GM21737 (cell line): ENCODE results near the gene ACAD11.
A peak's percentile ranks its signal among the peaks of the same experiment; 100 is the strongest.
"Not testable (repeated sequence)": the region's sequence is repeated elsewhere in the genome, so short reads cannot be mapped to it uniquely, and the experiment has no call there.

Experiments
- ATAC-seq: cut with Tn5 transposase; IDR thresholded peaks from one replicate; pipeline ENCODE4 v1.9.1; 2021; ENCODE audit warnings: mild to moderate bottlenecking, moderate library complexity; ENCODE audit not compliant: unreplicated experiment

ACAD11 gene

GRCh38 chr3:132556036-132556386, 103.6 kb downstream of the ACAD11 start:
- not testable (repeated sequence) for ATAC-seq

- ATAC-seq, result no peak
Measured at GRCh38 chr3:132555306-132556035, 104.1 kb downstream of the ACAD11 start.

GRCh38 chr3:132554437-132554836, 105.2 kb downstream of the ACAD11 start:
- no peak for ATAC-seq

GRCh38 chr3:132553826-132554225, 105.8 kb downstream of the ACAD11 start:
- ATAC-seq, result no peak

- no peak for ATAC-seq
Measured at GRCh38 chr3:132550579-132551305, 108.9 kb downstream of the ACAD11 start.

GRCh38 chr3:132549890-132550578, 109.6 kb downstream of the ACAD11 start:
- peak; percentile 77 for ATAC-seq

- ATAC-seq, result no peak
Measured at GRCh38 chr3:132549169-132549568, 110.4 kb downstream of the ACAD11 start.

- ATAC-seq, result no peak
Measured at GRCh38 chr3:132545471-132545870, 114.1 kb downstream of the ACAD11 start.

GRCh38 chr3:132544130-132544529, 115.5 kb downstream of the ACAD11 start:
- ATAC-seq, result no peak

GRCh38 chr3:132543011-132543739, 116.4 kb downstream of the ACAD11 start:
- no peak for ATAC-seq

- ATAC-seq, result no peak
Measured at GRCh38 chr3:132542577-132542976, 117.0 kb downstream of the ACAD11 start.

GRCh38 chr3:132539681-132540080, 119.9 kb downstream of the ACAD11 start:
- no peak for ATAC-seq

GRCh38 chr3:132538072-132538471, 121.5 kb downstream of the ACAD11 start:
- no peak for ATAC-seq

GRCh38 chr3:132537297-132537696, 122.3 kb downstream of the ACAD11 start:
- ATAC-seq, result no peak

GRCh38 chr3:132536442-132537153, 123.0 kb downstream of the ACAD11 start:
- no peak for ATAC-seq

- no peak for ATAC-seq
Measured at GRCh38 chr3:132535575-132536441, 123.8 kb downstream of the ACAD11 start.

- ATAC-seq, result no peak
Measured at GRCh38 chr3:132530624-132531023, 129.0 kb downstream of the ACAD11 start.

- peak; percentile 83 for ATAC-seq
Measured at GRCh38 chr3:132522353-132522752, 137.3 kb downstream of the ACAD11 start.

GRCh38 chr3:132521901-132522300, 137.7 kb downstream of the ACAD11 start:
- no peak for ATAC-seq

- no peak for ATAC-seq
Measured at GRCh38 chr3:132519914-132520313, 139.7 kb downstream of the ACAD11 start.
